Measurements from ENCODE around the gene TMEM17.
"Not testable (repeated sequence)": the region's sequence is repeated elsewhere in the genome, so short reads cannot be mapped to it uniquely, and the experiment has no call there.

The TMEM17 gene, protein sequence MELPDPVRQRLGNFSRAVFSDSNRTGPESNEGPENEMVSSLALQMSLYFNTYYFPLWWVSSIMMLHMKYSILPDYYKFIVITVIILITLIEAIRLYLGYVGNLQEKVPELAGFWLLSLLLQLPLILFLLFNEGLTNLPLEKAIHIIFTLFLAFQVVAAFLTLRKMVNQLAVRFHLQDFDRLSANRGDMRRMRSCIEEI

DNA sequence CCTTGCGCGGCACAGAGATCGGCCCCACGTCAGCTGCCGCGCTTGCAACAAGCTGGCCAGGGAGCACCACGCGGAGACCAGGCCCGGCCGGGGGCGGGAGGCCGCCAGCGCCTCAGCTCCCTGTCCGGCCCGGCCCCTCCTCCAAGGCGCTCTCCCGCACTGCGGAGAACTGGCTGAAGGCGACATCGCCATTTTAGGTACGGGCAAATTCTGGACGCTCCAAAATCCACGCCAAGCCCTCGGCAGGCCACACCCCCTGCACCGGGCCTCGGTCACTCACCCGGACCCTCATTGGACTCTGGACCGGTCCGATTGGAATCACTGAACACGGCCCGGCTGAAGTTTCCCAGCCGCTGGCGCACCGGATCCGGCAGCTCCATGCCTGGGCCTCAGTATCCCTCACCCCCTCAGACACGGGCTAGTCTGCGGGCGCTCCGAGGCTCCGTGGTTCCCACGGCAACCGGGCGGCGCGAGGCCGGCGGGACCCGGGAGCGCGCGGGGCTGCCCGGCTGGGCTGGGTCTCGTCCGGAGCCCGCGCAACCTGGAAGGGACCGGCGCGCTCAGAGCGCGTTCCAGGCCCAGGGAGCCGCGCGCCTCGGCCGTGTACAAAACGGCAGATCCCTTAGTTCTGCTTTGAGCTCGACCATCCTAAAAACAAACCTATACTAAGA, at the start of gene TMEM17:
TSS of gene TMEM17 (minus strand) at position 446 of the 671 bp plus-strand sequence. CDS start at position 380, 66 bp downstream.
- peak; percentile 8 for DNase-seq

DNA sequence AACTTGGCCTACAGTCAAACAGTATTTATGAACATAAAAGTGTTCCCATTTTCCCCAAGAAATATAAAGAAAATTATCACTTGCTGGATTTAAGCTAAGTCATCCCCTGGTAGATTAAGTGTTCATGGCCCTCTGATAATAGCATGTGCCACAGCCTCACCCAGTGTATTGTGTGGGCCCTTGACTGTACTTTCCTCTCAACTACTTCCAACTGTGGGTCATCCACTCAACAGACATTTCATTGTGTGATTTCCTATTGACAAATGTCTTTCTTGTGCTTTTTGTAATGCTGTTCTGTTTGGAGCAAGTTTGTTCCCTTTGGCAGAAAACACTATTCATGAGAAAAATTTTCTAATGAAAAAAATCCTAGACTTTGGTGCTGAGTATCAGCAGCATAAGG, 48.4 kb upstream of the TMEM17 start:
- DNase-seq, result no peak

- no peak for DNase-seq
These were observed 44.5 kb upstream of the TMEM17 start for GRCh38 chr2:62550461-62550860.

- DNase-seq, result no peak
These were observed 41.9 kb upstream of the TMEM17 start for GRCh38 chr2:62547854-62548253.

DNA sequence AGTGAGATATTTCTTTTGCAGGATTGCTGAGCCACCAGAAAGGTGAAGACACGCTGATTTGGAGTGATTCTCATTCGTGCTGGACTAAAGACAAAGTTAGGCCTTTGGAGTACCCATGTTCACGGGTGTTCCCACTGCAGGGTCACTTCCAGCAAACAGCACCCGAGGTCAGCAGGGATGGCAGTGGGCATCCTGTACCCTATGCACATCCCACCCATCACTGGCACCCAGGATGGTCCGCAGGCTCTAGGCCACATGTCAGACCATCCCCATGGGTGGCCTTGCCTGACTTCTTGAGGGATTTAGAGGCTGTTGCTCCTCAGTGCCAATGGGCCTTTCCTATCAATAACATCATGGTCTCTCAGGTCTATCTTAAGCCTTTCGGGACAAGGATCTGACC, 39.3 kb upstream of the TMEM17 start:
- DNase-seq, result no peak

GRCh38 chr2:62540408-62541168, 34.6 kb upstream of the TMEM17 start:
- no peak for DNase-seq

- no peak for DNase-seq
These were observed 33.8 kb upstream of the TMEM17 start for GRCh38 chr2:62539606-62540407.

- no peak for DNase-seq
These were observed 32.8 kb upstream of the TMEM17 start for GRCh38 chr2:62538756-62539155.

DNA sequence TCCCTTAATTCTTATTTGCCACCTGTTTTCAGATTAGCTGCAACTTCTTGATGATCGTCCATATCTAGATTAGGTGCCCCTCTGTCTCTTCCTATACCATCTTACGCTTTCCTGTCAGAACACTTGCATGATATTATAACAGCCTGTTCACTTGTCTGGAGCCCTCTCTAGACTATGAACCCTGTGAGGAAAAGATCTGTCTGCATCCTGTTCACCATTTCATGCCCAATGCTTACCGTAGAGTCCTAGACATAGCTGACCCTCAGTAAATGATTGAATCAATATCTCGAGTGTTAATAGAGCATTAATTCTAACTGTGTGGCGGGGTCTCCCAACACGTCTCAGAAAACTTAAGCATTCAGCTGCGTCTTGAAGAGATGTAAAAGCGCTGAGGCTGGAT, 31.8 kb upstream of the TMEM17 start:
- DNase-seq, result no peak

DNA sequence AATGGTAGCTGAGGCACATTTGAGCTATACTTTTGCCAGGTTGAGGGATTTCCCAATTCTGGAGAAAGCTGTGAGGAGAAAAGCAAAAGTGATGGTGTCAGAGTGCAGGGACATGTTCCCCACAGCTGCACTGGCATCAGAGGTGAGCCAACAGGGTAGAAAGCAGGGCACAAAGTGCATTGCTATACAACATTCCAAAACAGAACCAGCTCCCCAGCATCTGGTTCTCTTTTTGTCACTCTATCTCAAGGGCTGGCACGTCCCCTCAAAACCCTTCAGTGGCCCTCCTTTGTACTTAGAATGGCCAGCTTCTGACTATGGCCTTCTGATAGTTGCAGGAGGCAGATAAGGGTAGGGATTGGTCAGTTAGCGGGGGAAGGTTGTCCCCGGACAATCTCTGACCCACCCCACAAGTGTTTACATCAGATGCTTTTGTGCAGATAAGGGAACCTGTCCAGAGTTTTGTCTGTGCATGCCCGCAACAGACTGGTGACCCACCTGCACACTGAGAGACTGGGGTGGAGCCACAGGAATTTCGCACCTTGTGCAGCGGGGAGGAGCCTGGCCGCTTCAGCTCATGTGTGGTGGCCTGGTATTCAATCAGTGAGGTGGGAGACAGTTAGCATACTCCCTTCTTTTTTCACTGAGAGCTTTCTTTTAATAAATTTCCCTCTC, 31.0 kb upstream of the TMEM17 start:
- no peak for DNase-seq

- not testable (repeated sequence) for DNase-seq
These were observed 29.5 kb upstream of the TMEM17 start for GRCh38 chr2:62535521-62535920.

DNA sequence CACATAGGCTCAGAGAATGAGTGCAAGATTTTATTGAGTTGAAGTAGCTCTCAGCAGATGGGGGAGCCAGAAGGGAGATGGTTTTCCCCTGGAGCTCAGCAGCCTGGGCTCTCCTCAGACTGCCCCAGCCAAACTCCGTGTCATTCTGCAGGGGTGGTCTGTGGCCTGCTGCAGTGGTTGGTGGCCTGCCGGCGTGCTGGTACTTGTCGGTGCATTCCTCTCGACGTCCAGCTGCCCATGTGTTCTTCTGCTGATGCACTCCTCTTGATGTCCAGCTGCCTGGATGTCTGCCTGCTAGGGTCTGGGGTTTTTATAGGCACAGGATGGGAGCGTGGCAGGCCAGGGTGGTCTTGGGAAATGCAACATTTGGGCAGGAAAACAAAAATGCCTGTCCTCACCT, 25.6 kb upstream of the TMEM17 start:
- no peak for DNase-seq

DNA sequence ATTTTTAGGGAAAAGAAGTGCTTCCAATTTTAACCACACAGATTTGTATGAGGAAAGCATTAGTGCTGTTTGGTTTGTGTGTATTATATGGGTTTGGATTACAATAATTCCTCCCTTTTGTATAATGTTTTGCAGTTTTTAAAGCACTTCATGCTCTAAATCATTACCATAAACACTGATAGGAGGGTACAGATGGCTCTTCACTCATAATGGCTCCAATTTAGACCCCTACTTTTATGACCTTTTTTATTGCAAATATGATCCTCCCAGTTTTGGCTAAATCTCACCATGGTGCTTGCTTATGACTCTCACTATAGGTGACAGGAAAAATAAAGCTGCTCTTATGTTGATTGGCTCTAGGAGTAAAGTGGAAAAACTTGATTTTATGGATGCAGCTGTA, 23.8 kb upstream of the TMEM17 start:
- no peak for DNase-seq

GRCh38 chr2:62527478-62528210, 21.6 kb upstream of the TMEM17 start:
- DNase-seq, result no peak

DNA sequence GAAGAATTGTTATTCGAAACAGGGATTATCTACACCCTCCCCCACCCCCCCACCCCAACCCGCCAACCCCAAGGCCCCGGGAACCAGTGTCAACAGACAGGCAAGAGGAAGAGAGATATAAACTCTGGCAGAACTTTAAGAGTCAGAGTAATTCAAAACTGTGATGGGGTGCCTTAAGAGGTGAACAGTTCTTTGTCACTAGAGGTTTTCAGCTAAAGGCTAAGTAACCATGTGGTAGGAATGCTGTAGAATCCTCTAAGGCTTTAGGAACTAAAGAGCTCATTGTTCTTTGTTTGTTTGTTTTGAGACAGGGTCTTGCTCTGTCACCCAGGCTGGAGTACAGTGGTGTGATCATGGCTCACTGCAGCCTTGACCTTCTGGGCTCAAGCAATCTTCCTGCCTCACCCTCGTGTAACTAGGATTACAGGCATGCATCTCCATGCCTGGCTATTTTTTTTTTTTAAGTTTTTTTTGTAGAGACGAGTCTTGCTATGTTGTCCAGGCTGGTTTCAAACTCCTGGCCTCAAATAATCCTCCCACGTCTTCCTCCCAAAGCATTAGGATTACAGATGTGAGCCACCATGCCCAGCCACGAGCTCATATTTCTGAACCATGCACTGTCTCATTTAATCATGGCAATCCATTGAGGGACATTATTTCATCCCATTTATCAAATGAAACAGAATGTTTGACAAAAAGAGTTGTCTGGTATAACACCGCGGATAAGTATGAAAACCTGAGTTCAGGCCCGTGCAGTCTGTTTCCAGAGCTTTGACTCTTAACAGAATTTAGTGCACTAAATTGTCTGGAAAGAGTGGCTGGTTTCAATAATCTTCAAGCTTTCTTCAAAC, 20.8 kb upstream of the TMEM17 start:
- DNase-seq, result no peak

DNA sequence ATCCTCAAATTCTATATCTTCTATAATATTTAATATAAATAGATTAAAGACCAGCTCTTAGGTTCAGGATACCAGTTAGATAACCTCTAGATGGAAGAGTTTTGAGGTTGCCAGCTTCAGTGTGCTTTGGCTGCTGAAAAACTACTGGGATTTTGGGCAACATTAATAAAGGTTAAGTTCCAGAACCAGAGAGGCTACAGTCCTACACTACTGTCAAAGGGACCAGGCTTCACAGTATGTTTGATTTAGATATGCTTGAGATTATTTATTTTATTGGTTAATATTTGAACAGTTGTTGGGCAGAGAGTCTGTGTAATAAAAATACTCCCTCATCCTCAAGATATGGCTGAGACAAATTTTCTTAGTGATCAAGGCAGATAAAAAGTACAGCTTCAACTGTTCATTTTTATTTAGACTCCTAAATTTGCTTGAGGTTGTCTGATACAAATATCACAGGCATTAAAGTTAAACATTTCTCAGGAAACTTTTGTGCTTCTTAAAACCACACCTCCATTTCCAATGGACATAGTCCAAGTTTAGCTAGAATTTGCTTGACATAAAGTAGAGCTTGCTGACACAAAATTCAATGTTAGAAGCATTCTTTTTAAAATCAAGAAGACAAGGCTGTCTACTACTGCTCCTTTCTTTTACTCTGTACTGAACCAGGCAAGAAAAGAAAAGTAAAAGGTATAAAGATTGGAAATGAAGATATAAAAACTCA, 19.7 kb upstream of the TMEM17 start:
- no peak for DNase-seq

DNA sequence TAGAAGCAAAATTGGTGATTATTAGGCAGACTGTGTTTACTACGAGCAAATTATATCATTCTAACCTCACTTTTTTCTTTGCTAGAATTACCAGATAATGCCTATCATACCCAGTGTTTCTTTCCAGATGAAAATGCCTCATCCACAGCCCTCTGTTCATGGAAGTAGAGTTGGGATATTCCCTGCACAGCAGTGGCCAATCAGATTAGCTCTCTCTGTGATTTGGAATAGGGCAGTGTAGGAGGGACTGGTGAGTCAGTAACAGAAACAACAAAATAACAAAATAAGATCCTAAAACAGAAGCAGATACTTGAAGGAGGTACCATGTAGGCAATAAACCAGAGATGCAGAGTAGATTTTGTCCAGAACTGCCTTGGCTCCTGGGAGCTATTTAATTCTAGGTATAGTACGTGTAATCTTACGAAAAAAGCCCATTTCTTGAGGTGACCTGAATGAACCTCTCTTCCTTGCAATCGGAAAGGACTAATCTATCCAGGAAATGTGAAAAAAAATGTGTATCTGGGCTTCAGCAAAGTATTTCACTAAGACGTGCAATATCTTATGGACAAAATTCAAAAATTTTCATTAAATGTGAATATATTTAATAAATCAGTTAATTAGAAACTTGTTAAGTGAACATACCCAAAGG, 18.4 kb upstream of the TMEM17 start:
- no peak for DNase-seq

- not testable (repeated sequence) for DNase-seq
These were observed 15.1 kb upstream of the TMEM17 start for GRCh38 chr2:62521061-62521460.

- no peak for DNase-seq
These were observed 6.4 kb upstream of the TMEM17 start for GRCh38 chr2:62512384-62512783.

DNA sequence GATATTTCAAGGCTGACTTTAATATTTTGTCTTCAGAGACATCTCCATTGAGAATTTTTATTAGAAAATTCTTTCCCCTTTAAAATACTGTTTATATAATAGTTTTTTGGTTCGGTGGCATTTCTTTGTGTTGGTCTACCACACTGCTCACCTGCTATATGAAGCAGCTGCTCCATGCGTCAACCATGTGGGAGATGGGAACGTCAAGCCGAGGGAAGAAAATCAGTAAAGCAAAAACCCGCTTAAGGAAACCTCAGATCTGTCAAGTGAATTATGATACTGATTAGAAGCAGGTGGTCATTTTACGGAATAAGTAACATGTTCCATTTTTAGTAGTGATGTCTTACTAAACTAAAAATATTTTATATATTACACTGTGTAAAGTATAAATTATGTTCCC, 5.6 kb upstream of the TMEM17 start:
- no peak for DNase-seq
